ENCODE measurements around the gene PPP1R1A. TPM values are rescaled to one million over a fixed set of nuclear protein-coding genes. Genes with fewer than 3 reads are reported as not detected.

The PPP1R1A gene
- not detected in 2 replicates for total RNA-seq

DNA sequence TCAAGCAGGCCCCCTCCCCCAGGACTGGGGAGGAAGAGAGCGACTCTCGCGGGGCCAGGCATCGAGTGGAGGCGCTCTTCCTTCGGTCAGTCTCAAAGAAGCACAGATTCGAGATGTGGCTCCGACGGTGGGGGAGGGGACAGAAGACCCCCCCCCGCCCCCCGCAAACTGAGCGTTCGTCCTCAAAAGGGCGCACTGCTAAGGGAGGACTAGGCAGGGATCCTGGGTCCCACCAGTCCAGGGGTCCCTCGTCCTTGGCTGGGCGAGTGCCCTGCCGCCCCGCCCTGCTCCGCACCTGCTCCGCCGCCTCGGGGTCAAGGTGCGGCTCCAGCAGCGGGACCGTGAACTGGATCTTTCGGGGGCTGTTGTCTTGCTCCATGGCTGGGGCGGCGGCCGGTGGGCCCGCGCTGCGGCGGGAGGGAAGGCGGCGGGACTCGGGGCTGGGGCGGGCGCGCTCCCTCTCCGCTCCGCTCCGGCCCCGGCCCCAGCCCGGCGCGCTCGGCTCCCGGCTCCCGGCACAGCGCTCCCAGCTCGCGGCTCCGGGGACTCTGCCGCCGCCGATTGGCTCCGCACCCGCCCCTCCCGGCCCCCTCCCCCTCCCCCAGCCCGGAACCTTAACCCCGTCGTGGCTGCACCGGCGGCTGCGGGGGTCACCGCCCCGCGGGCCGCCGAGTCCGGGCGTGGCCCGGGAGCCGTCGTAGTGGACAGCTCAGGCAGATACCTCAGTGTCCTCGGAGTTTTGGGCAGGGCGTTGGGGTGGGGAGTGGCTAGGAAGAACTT, at the start of gene PPP1R1A:
PPP1R1A (minus strand) TSS at position 550 of the 780 bp plus-strand sequence; CDS start at position 379, 171 bp downstream.

DNA sequence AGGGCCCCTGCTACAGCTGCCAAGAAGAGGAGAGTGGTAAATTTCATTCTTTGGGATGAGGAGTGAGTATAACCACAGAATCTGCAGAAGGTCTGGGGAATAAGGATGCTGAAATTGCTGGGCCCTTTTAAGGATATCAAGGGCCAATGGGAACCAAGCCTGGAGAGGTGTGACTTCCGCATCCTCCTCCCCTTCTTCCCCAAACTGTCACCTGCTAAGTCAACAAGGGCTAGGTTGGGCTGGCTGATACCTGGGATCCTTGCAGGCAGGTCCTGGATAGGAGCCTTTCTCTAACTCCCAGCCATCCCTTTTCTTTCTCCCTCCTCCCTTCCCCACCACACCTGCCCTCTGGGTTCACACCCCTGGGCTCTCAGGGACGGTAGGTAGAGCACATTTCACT, 46.3 kb upstream of the PPP1R1A start, which contains the start of gene LACRT:
LACRT (minus strand) TSS at position 101 of the 400 bp plus-strand sequence; CDS start at position 47, 54 bp downstream.

Other genes with a start within 250 kb of the PPP1R1A start
- under 0.01 and 0.13 TPM in 2 replicates for gene GPR84, start 224.2 kb downstream of the PPP1R1A start, total RNA-seq
- gene ZNF385A, start 203.9 kb downstream of the PPP1R1A start, total RNA-seq = 2.9 and 3.6 TPM in 2 replicates
- gene ITGA5, start 169.4 kb downstream of the PPP1R1A start, total RNA-seq = 294 and 310 TPM in 2 replicates
- not detected in 2 replicates for gene GTSF1, start 115.1 kb downstream of the PPP1R1A start, total RNA-seq
- gene NCKAP1L, start 90.9 kb downstream of the PPP1R1A start, total RNA-seq = 0.11 and 0.26 TPM in 2 replicates
- 0.39 and 0.54 TPM in 2 replicates for gene PDE1B, start 39.1 kb downstream of the PPP1R1A start, total RNA-seq
- gene LACRT, start 46.2 kb upstream of the PPP1R1A start, total RNA-seq = not detected in 2 replicates
- not detected in 2 replicates for gene DCD, start 59.7 kb upstream of the PPP1R1A start, total RNA-seq

Measured in articular chondrocyte of knee joint (primary cell).